ENCODE measurements around the gene RTP2.

Gene RTP2

GRCh38 chr3:187739094-187739560, 36.8 kb upstream of the RTP2 start:
- POLR2A ChIA-PET, result interaction anchor here (1.4 to 1.5 kb wide), 3 partner anchors 11 to 1215 kb away, joined by 3 to 4 read pairs (median 3); no protein-coding TSS in a partner anchor
- TF ChIP-seq BCL11A (tag by site-specific recombination; IDR thresholded peaks at IDR 0.05; ENCODE audit: low read depth), result peak; percentile 14; the same call in 1 of the 2 replicates
- peak; percentile 65 for TF ChIP-seq ZBTB20 (tag by site-specific recombination; IDR thresholded peaks at IDR 0.05)
- no peak for TF ChIP-seq MEIS1 (CRISPR knock-in tag; IDR thresholded peaks at IDR 0.05; ENCODE audit: borderline replicate concordance)
- TF ChIP-seq ZIC2 (tag by site-specific recombination; IDR thresholded peaks at IDR 0.05), result 0 out of 2 replicates have a peak, but pooled peaks have one; percentile 7
- H3K4me3 ChIP-seq (ENCODE audit: low read depth, low read length), result peak overlapping the region; percentile 31
- H3K4me1 ChIP-seq (ENCODE audit: control insufficient read depth, insufficient read depth, low read length), result no peaks in the 10 kb centered on the region
- no peaks in the 10 kb centered on the region for H3K9me3 ChIP-seq (ENCODE audit: control insufficient read depth, insufficient read depth, low read depth, low read length)
- peak overlapping the region; percentile 51; the same call in 1 of the 2 replicates for H3K27ac ChIP-seq (ENCODE audit: extremely low read depth, low read depth, low read length)
- CTCF ChIA-PET, result interaction anchor here (0.6 to 5.7 kb wide), 23 partner anchors 8 to 1406 kb away, joined by 3 to 205 read pairs (median 3); no protein-coding TSS in a partner anchor
- H3K36me3 ChIP-seq (ENCODE audit: control insufficient read depth in 2 of 2, insufficient read depth in 1 of 2, low read length in 2 of 2), result no peaks in the 10 kb centered on the region

- H3K36me3 ChIP-seq (ENCODE audit: control insufficient read depth in 2 of 2, insufficient read depth in 1 of 2, low read length in 2 of 2), result peaks cover 0 to 2% of the 10 kb centered on the region in 2 experiments; a peak in 1 of 3 replicates
- H3K4me1 ChIP-seq (ENCODE audit: control insufficient read depth, insufficient read depth, low read length), result no peaks in the 10 kb centered on the region
- CTCF ChIA-PET, result interaction anchor here (0.6 to 5.7 kb wide), 26 partner anchors 8 to 1407 kb away, joined by 3 to 205 read pairs (median 3); no protein-coding TSS in a partner anchor
- H3K9me3 ChIP-seq (ENCODE audit: control insufficient read depth, insufficient read depth, low read depth, low read length), result no peaks in the 10 kb centered on the region
- H3K4me3 ChIP-seq (ENCODE audit: low read depth, low read length), result peak overlapping the region; percentile 37
- H3K27ac ChIP-seq (ENCODE audit: extremely low read depth, low read depth, low read length), result peak overlapping the region; percentile 60; the same call in 1 of the 2 replicates
- POLR2A ChIA-PET, result interaction anchor here (1.4 to 1.5 kb wide), 3 partner anchors 12 to 1216 kb away, joined by 3 to 4 read pairs (median 3); no protein-coding TSS in a partner anchor
- TF ChIP-seq ZNF701 (tag by site-specific recombination; IDR thresholded peaks at IDR 0.05), result no peak
- TF ChIP-seq ZNF148 (tag by site-specific recombination; IDR thresholded peaks at IDR 0.05; ENCODE audit: borderline replicate concordance), result no peak
- no peak; the same call in none of the 2 replicates for TF ChIP-seq ZBTB6 (tag by site-specific recombination; IDR thresholded peaks at IDR 0.05)
- 0 out of 2 replicates have a peak, but pooled peaks have one; percentile 12 for TF ChIP-seq ZBTB7A (tag by site-specific recombination; IDR thresholded peaks at IDR 0.05; ENCODE audit: low read depth)
- TF ChIP-seq ZNF518A (tag by site-specific recombination; conservative IDR thresholded peaks at IDR 0.05; ENCODE audit: low read depth), result 0 out of 2 replicates have a peak, but pooled peaks have one; percentile 21
- peak; percentile 76 for TF ChIP-seq ZNF629 (tag by site-specific recombination; IDR thresholded peaks at IDR 0.05)
- no peak for TF ChIP-seq MEIS1 (CRISPR knock-in tag; IDR thresholded peaks at IDR 0.05; ENCODE audit: borderline replicate concordance)
- TF ChIP-seq YY1 (tag by site-specific recombination; IDR thresholded peaks at IDR 0.05), result 0 out of 2 replicates have a peak, but pooled peaks have one; percentile 30
- TF ChIP-seq ZNF645 (tag by site-specific recombination; IDR thresholded peaks at IDR 0.05), result no peak
- TF ChIP-seq ZNF76 (tag by site-specific recombination; IDR thresholded peaks at IDR 0.05; ENCODE audit: borderline replicate concordance, low read depth), result peak; percentile 22; the same call in 1 of the 2 replicates
- TF ChIP-seq PRDM4 (tag by site-specific recombination; IDR thresholded peaks at IDR 0.05), result peak; percentile 75
- no peak for TF ChIP-seq ZNF362 (tag by site-specific recombination; IDR thresholded peaks at IDR 0.05)
These were observed 36.2 kb upstream of the RTP2 start for GRCh38 chr3:187738331-187739093.
